T-cell (primary cell): ENCODE results near the gene ANO10. TPM values are rescaled to one million over a fixed set of nuclear protein-coding genes. Genes with fewer than 3 reads are reported as not detected.

Experiments used
- ATAC-seq, 4 experiments: fragments of 200-7000 bp in 3 of 4; fragments of 150-1000 bp in 1 of 4; cut with Tn5 transposase; replicated peaks in 1 of 4; 1 replicate in 3 of 4; 2 replicates in 1 of 4; pipeline ENCODE4 v1.10.0; 2021; ENCODE audit warnings: moderate library complexity in 3 of 4, mild to moderate bottlenecking in 2 of 4, moderate number of reproducible peaks in 1 of 4
- CTCF ChIA-PET, 2 donors: fragments of 300-600 bp; sonication (Branson Sonifier 250); formaldehyde crosslinking; loops; one replicate each; lab custom pipeline; 2022; ENCODE audit warnings: antibody characterized with exemption in 2 of 2; lab: Charles Lee
- POLR2A ChIA-PET, 2 donors: fragments of 300-600 bp; sonication (Branson Sonifier 250); formaldehyde crosslinking; loops; one replicate each; lab custom pipeline; 2022; ENCODE audit warnings: antibody characterized with exemption in 2 of 2; lab: Charles Lee
- DNase-seq, 35 experiments: peaks; one replicate each; pipeline versions ENCODE4 v3.0.0 to v3.0.0-alpha.2; 2013 to 2023
- H3K27ac ChIP-seq: one replicate; pipeline ENCODE4 v1.5.1; 2013; ENCODE audit warnings: low read length
- H3K27me3 ChIP-seq, 2 experiments: replicated peaks in 1 of 2; 1 replicate in 1 of 2; 2 replicates in 1 of 2; pipeline versions ENCODE4 v1.6.1 to v1.7.0; 2013; ENCODE audit warnings: low read length in 1 of 2, mixed read lengths in 1 of 2; ENCODE audit not compliant: control insufficient read depth in 2 of 2, insufficient read depth in 2 of 2; ENCODE audit errors: extremely low read depth in 1 of 2
- H3K36me3 ChIP-seq, 2 donors: 1 replicate in 1 of 2; 2 replicates in 1 of 2; pipeline versions ENCODE4 v1.6.1 to v1.7.0; 2013; ENCODE audit warnings: low read length in 1 of 2; ENCODE audit not compliant: control insufficient read depth in 2 of 2, insufficient read depth in 1 of 2; ENCODE audit errors: extremely low read depth in 1 of 2
- H3K4me1 ChIP-seq, 2 experiments: 1 replicate in 1 of 2; 2 replicates in 1 of 2; pipeline versions ENCODE4 v1.6.1 to v1.7.0; 2013; ENCODE audit warnings: low read length in 2 of 2, mixed read lengths in 1 of 2; ENCODE audit not compliant: insufficient read depth in 2 of 2, control insufficient read depth in 1 of 2; ENCODE audit errors: extremely low read depth in 1 of 2
- H3K4me3 ChIP-seq, 2 donors: 1 replicate in 1 of 2; 2 replicates in 1 of 2; pipeline versions ENCODE4 v1.5.1 to v1.7.0; 2013; ENCODE audit warnings: mild to moderate bottlenecking in 2 of 2, low read length in 1 of 2, moderate library complexity in 1 of 2; ENCODE audit not compliant: control insufficient read depth in 1 of 2; ENCODE audit errors: extremely low read depth in 1 of 2
- H3K9me3 ChIP-seq: 2 replicates; pipeline ENCODE4 v1.7.0; 2013
- H3K27ac Mint-ChIP-seq, 2 donors: one replicate each; pipeline ENCODE4 v1.8.0; 2020 to 2021; ENCODE audit warnings: mild to moderate bottlenecking in 2 of 2, mixed read lengths in 2 of 2
- H3K27me3 Mint-ChIP-seq, 2 donors: one replicate each; pipeline ENCODE4 v1.8.0; 2021 to 2022; ENCODE audit warnings: mixed read lengths in 2 of 2
- H3K36me3 Mint-ChIP-seq: one replicate; pipeline ENCODE4 v1.8.0; 2021; ENCODE audit warnings: mixed read lengths
- H3K4me1 Mint-ChIP-seq, 3 donors: one replicate each; pipeline ENCODE4 v1.8.0; 2020 to 2022; ENCODE audit warnings: mixed read lengths in 3 of 3, mild to moderate bottlenecking in 1 of 3
- H3K4me3 Mint-ChIP-seq, 3 donors: one replicate each; pipeline ENCODE4 v1.8.0; 2020 to 2022; ENCODE audit warnings: mild to moderate bottlenecking in 3 of 3, mixed read lengths in 3 of 3, moderate library complexity in 3 of 3
- H3K9me3 Mint-ChIP-seq, 3 donors: one replicate each; pipeline ENCODE4 v1.8.0; 2020 to 2022; ENCODE audit warnings: mixed read lengths in 3 of 3
- WGBS: methylation state at CpG from one replicate; pipeline ENCODE4 v1.1.5; 2013; ENCODE audit warnings: missing lambda C conversion rate; ENCODE audit not compliant: insufficient coverage; 5-methylcytosine and 5-hydroxymethylcytosine counted together
- total RNA-seq, 35 experiments: library from RNA in 6 of 35; stranded (reverse) in 6 of 35; fragments of 120-200 nt in 1 of 35; gene quantifications; one replicate each; pipeline versions ENCODE4 v1.2.1 to v1.2.4 and lab custom pipeline; 2013 to 2026

Gene ANO10
- total RNA-seq, 5 donors from 2014 or later (not counting 1 experiment from before 2014, with no cell fraction given): 8.4 to 12.3 (median 9.4) TPM

GRCh38 chr3:43451670-43452254, 170.0 kb downstream of the ANO10 start:
- H3K27me3 ChIP-seq: no peaks in the 10 kb centered on the region
- ChIA-PET POLR2A (no interaction called here), CTCF (interaction anchor here in 1 of 2 donors (0.7 kb wide), 1 partner anchor 417 kb away, joined by 6 read pairs; no protein-coding TSS in a partner anchor)
- H3K9me3 ChIP-seq: no peaks in the 10 kb centered on the region
- no peak for ATAC-seq
- no peak overlapping the region for H3K27ac Mint-ChIP-seq
- DNase-seq: no peak
- H3K27ac ChIP-seq: no peak overlapping the region
- no peaks in the 10 kb centered on the region for H3K4me1 ChIP-seq
- WGBS: no CpG with 5 or more reads among the region's 2 CpGs
- peaks cover 0 to 4% (median 4%) of the 10 kb centered on the region in 3 donors for H3K4me1 Mint-ChIP-seq
- H3K36me3 Mint-ChIP-seq: no peaks in the 10 kb centered on the region
- H3K9me3 Mint-ChIP-seq: no peaks in the 10 kb centered on the region
- no peak overlapping the region for H3K4me3 Mint-ChIP-seq
- no peaks in the 10 kb centered on the region for H3K27me3 Mint-ChIP-seq
- H3K4me3 ChIP-seq: no peak overlapping the region
- H3K36me3 ChIP-seq: no peaks in the 10 kb centered on the region

- H3K4me3 ChIP-seq: no peak overlapping the region
- WGBS: 100% methylated on average over 1 of the region's 1 CpG
- no peaks in the 10 kb centered on the region for H3K4me1 ChIP-seq
- H3K27ac Mint-ChIP-seq: no peak overlapping the region
- ChIA-PET POLR2A (interaction anchor here in 1 of 2 donors (0.7 kb wide), 1 partner anchor 48 kb away, joined by 7 read pairs; no protein-coding TSS in a partner anchor), CTCF (interaction anchor here in 1 of 2 donors (1.4 kb wide), 1 partner anchor 10 kb away, joined by 4 read pairs; no protein-coding TSS in a partner anchor)
- H3K27me3 Mint-ChIP-seq: no peaks in the 10 kb centered on the region
- no peaks in the 10 kb centered on the region for H3K36me3 Mint-ChIP-seq
- peaks cover 0 to 8% (median 3%) of the 10 kb centered on the region in 3 donors for H3K4me1 Mint-ChIP-seq
- no peaks in the 10 kb centered on the region for H3K36me3 ChIP-seq
- ATAC-seq (no peak), DNase-seq (no peak)
- no peaks in the 10 kb centered on the region for H3K9me3 ChIP-seq
- H3K9me3 Mint-ChIP-seq: no peaks in the 10 kb centered on the region
- no peak overlapping the region for H3K4me3 Mint-ChIP-seq
- H3K27ac ChIP-seq: no peak overlapping the region
- no peaks in the 10 kb centered on the region for H3K27me3 ChIP-seq
These were observed 173.7 kb downstream of the ANO10 start for GRCh38 chr3:43448098-43448497.

GRCh38 chr3:43445820-43446219, 176.0 kb downstream of the ANO10 start:
- H3K4me3 ChIP-seq: no peak overlapping the region
- no CpG with 5 or more reads among the region's 4 CpGs for WGBS
- Mint-ChIP-seq H3K4me1 (peaks cover 0 to 12% (median 6%) of the 10 kb centered on the region in 3 donors), H3K27ac (peak overlapping the region; percentile 15 to 28), H3K27me3 (no peaks in the 10 kb centered on the region), H3K4me3 (no peak overlapping the region), H3K36me3 (no peaks in the 10 kb centered on the region), H3K9me3 (no peaks in the 10 kb centered on the region)
- H3K4me1 ChIP-seq: no peaks in the 10 kb centered on the region
- ChIA-PET POLR2A (no interaction called here), CTCF (no interaction called here)
- H3K27ac ChIP-seq: no peak overlapping the region
- DNase-seq (no peak), ATAC-seq (no peak)
- H3K27me3 ChIP-seq: no peaks in the 10 kb centered on the region
- H3K36me3 ChIP-seq: no peaks in the 10 kb centered on the region
- no peaks in the 10 kb centered on the region for H3K9me3 ChIP-seq

- Histone ChIP-seq H3K9me3 (peaks cover 2% of the 10 kb centered on the region), H3K4me1 (no peaks in the 10 kb centered on the region), H3K4me3 (no peak overlapping the region), H3K27ac (no peak overlapping the region), H3K27me3 (no peaks in the 10 kb centered on the region), H3K36me3 (no peaks in the 10 kb centered on the region)
- no peak overlapping the region for H3K4me3 Mint-ChIP-seq
- no peak for DNase-seq
- peaks cover 0 to 14% (median 6%) of the 10 kb centered on the region in 3 donors for H3K9me3 Mint-ChIP-seq
- 100% methylated on average over 1 of the region's 2 CpGs for WGBS
- no peak for ATAC-seq
- ChIA-PET POLR2A (no interaction called here), CTCF (interaction anchor here (0.7 kb wide), 2 partner anchors 46 to 58 kb away, joined by 3 to 4 read pairs; no protein-coding TSS in a partner anchor)
- H3K36me3 Mint-ChIP-seq: peaks cover 10% of the 10 kb centered on the region
- peaks cover 5 to 14% (median 11%) of the 10 kb centered on the region in 3 donors for H3K4me1 Mint-ChIP-seq
- peak overlapping the region in 1 of 2 donors; percentile 30 for H3K27ac Mint-ChIP-seq
- no peaks in the 10 kb centered on the region for H3K27me3 Mint-ChIP-seq
These were observed 178.9 kb downstream of the ANO10 start for GRCh38 chr3:43442872-43443395.

- ATAC-seq: no peak
- no peaks in the 10 kb centered on the region for H3K4me1 ChIP-seq
- H3K27ac ChIP-seq: no peak overlapping the region
- peaks cover 25% of the 10 kb centered on the region for H3K36me3 Mint-ChIP-seq
- no peak overlapping the region for H3K27ac Mint-ChIP-seq
- peaks cover 5 to 7% (median 7%) of the 10 kb centered on the region in 3 donors for H3K4me1 Mint-ChIP-seq
- peaks cover 0 to 14% (median 6%) of the 10 kb centered on the region in 3 donors for H3K9me3 Mint-ChIP-seq
- H3K36me3 ChIP-seq: no peaks in the 10 kb centered on the region
- peaks cover 2% of the 10 kb centered on the region for H3K9me3 ChIP-seq
- no peak overlapping the region for H3K4me3 ChIP-seq
- no peak for DNase-seq
- no peaks in the 10 kb centered on the region for H3K27me3 ChIP-seq
- no peaks in the 10 kb centered on the region for H3K27me3 Mint-ChIP-seq
- H3K4me3 Mint-ChIP-seq: no peak overlapping the region
- ChIA-PET POLR2A (no interaction called here), CTCF (no interaction called here)
- 100% methylated on average over 1 of the region's 3 CpGs for WGBS
These were observed 185.2 kb downstream of the ANO10 start for GRCh38 chr3:43436507-43437140.

GRCh38 chr3:43435706-43436105, 186.1 kb downstream of the ANO10 start:
- Mint-ChIP-seq H3K9me3 (peaks cover 0 to 14% (median 6%) of the 10 kb centered on the region in 3 donors), H3K27me3 (no peaks in the 10 kb centered on the region)
- no peaks in the 10 kb centered on the region for H3K27me3 ChIP-seq

More at GRCh38 chr3:43435706-43436105, 186.1 kb downstream of the ANO10 start:
- no peak for ATAC-seq
- Mint-ChIP-seq H3K36me3 (peaks cover 29% of the 10 kb centered on the region), H3K27ac (no peak overlapping the region), H3K4me3 (no peak overlapping the region), H3K4me1 (peaks cover under 1 to 4% (median 4%) of the 10 kb centered on the region in 3 donors)
- CTCF ChIA-PET: no interaction called here
- no peak overlapping the region for H3K27ac ChIP-seq
- no peak overlapping the region for H3K4me3 ChIP-seq
- H3K9me3 ChIP-seq: peaks cover 2% of the 10 kb centered on the region
- DNase-seq: no peak
- H3K4me1 ChIP-seq: no peaks in the 10 kb centered on the region
- POLR2A ChIA-PET: no interaction called here
- H3K36me3 ChIP-seq: no peaks in the 10 kb centered on the region
